HG03460 (cell line): ENCODE data around the gene HES3.
"Not testable (repeated sequence)": the region's sequence is repeated elsewhere in the genome, so short reads cannot be mapped to it uniquely, and the experiment has no call there.

ENCODE experiments used
- ATAC-seq: cut with Tn5 transposase; IDR thresholded peaks from one replicate; pipeline ENCODE4 v1.9.1; 2021; ENCODE audit not compliant: unreplicated experiment

The HES3 gene

DNA sequence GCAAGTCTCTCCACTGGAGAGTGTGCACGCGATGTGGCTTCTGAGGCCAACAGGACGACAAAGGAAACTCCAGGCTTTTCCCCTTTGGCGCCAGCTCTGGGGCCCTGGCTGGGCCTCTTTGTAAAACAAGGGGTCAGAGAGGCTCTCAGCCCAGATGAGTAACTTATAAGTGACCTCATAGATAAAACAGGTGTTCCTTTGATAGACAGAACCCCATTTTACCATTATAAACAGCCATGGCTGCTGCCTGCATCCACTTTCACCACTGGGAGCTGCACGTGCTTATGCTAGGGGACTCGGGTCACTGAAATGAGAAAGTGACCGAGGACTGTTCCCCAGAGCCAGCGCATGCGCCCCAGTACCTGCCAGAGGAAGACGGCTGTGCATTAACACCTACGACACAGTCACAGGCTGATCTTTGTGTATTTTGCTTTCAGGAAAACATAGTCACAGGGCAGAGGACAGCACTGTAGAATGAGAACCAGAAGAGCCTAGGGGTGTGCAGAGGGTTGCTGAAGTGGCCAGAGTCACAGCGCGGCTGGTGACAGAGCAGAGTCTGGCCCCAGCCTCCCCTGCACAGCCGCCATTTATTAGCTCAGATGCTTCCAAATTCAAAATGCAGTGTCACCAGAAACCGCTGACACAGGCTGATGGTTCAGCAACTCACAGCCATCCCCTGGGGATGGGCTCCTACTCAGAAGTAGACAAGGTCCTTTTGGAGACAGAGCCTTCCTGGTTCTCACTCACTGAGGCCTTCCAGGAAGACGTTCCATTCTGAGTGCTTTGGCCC lies 25.4 kb upstream of the HES3 start:
- ATAC-seq, result no peak

DNA sequence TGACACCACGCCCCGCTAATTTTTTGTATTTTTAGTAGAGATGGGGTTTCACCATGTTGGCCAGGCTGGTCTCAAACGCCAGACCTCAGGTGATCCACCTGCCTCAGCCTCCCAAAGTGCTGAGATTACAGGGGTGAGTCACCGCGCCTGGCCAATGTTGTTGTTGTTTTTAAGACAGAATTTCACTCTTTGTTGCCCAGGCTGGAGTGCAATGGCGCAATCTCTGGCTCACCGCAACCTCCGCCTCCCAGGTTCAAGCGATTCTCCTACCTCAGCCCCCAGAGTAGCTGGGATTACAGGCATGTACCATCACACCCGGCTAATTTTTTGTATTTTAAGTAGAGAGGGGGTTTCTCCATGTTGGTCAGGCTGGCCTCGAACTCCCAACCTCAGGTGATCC lies 24.3 kb upstream of the HES3 start:
- not testable (repeated sequence) for ATAC-seq

DNA sequence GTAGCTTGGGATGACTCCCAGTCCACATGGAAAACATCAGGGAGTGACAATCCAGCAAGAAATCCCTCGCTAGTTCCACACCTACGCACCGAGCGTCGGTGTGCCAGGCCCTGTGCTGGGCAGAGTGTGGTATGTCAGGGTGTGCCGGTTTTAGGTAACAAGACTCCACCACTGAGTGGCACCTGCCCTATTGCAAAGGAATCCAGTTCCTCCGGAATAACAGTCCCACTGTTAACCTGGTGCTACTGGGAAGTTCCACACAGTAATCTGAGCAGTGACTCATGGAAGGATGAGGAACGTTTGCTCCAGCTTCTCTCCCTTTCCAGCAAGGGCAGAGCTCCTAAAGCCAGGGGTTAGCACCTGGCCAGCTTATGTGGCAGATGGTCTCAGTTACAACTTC lies 23.7 kb upstream of the HES3 start:
- ATAC-seq, result no peak

DNA sequence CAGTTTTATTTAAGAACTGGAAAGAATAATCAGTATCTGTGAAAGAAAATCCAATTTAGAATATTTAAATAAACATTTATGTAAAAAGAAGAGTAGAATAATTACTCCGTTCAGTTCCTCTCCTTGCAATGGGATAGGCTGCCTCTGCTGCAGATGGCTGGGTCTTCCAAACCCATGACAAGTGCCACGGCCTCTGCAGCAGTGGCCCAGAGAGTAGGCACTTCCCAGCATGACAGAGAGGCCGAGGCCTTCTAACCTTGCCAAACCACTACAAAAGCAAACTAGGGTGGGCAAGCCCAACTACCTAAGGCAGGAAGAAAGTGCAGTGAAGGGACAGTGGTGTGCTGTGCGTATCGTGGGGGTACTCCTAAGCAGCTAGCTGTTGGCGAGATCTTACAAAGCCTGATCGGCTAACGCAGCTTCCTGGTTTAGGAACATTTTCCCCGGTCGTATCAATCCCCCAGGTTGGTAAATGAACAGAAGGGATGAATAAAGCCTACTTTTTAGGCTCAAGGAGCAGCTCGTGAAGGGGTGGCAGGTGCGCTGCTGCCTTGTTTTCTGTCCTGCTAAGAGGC lies 22.7 kb upstream of the HES3 start:
- no peak for ATAC-seq

DNA sequence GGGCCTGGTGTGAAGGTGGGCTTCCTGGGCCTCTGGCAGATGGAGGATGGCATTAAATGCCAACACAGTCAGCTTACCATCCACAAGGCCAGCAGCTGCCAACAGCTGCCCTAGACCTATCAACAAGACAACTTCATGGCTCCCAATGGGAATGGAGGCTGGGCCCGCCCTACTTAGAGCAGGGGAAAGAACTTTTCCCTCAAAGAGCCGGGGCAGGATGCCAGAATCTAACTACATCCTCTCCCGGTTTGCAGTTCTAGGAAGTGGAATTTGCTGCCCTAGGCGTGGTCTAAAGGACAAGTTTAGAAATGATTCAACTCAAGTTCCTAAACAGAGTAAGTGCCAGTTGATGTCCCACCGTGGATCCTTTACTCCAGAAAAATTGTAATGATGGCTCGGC lies 21.3 kb upstream of the HES3 start:
- ATAC-seq, result no peak

DNA sequence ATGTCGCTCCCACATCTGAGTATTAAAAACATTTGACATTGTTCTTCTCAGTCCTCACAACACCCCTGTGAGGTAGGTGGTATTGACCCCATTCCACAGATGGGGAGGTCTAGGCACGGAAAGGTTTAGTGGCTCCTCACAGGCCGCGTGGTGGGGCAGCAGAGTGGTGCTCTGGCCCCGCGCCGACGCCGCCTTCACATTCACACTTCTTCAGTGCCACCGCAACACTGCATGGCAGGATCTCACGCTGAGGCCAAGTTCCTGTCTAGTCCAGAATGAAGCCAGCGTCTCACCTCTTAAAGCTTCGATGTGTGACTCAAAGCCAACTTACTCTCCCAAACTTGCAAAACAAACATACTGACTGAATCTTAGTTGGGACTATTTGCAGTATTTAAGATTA lies 20.4 kb upstream of the HES3 start:
- ATAC-seq, result no peak

DNA sequence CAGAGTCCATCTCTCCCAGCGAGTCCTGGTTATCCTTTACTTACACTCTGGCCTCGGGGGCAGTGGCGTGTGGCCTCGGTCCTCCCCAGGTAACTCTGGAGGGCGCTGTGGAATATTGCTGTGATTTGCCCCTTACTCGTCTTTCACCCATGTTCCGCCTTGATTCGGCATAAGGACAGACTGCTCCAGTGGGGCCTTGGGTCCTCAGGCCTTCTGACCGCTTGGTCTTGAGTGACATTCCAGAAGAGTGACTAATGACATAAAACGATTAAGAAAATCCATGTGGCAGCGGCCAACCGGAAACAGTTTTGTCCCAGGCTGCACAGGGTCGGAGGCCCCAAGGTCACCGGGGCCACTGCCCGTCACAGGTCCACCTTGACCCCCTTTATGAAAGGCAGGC lies 19.3 kb upstream of the HES3 start:
- ATAC-seq, result no peak

DNA sequence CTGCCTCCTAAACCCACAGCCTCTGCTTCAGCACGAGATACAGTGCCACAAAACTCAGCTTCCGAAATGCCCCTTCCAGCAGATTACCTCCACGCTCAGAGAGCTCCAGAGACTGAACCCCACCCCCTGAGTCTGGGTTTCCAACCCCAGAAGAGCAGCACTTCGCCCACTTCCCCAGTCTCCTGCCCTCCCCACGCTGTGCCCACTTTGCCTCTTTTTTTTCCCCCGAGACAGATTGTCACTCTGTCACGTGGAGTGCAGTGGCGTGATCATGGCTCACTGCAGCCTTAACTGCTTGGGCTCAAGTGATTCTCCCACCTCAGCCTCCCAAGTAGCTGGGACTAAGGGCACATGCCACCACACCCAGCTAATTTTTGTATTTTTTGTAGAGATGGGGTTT lies 18.3 kb upstream of the HES3 start:
- no peak for ATAC-seq

DNA sequence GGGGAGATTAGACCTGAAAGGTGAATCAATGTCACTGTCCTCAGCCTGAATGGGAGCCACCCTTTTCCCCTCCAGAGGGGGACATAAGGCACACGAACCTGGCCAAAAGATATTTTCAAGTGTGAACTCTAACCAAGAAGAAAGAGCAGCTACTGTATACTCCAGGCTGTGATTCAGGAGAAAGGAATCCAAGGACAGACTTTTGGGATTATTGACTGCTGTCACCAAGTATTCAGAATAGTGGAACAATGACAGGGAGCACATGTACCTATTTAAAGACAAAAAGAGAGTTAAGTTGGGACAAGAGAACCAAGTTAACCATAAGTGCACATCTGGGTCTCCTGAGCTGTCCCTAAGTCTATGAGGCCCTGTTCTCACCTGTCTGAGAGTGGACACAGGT lies 10.6 kb upstream of the HES3 start:
- no peak for ATAC-seq

DNA sequence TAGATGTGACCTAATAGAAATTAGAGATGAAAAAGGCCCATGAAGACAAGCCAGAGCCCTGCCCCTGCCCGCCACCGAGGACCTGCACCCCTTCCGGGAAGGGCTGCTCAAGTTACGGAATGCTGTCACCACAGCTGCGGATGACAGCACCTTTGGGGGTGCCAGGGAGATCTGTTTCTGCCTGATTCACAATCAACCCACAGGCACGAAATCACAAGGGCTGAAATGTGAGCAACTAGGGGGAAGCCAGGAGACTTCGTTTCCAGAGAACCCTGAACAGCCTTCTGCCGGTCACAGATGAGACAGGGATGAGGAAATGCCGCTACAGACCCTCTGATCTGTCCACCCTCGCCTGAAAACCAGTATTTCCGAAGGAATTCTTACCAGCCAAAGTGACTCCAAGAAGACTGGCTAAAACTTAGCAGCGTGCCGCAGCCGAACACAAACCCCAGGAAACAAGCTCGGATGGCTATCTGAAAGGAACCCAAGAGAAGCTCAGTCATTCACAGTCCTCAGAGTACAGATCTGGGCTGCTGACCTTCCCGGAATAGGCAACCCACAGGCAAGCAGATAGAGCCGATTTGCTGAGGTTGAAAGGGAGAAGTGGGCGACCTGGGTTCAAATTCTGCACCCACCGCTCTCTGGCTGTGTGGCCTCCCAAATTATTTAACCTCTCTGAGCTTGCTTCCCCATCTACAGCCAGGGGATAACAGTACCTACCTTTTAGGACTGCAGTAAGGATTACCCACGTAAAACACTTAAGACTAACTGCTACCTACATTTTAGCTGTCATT lies 9.3 kb upstream of the HES3 start:
- no peak for ATAC-seq

DNA sequence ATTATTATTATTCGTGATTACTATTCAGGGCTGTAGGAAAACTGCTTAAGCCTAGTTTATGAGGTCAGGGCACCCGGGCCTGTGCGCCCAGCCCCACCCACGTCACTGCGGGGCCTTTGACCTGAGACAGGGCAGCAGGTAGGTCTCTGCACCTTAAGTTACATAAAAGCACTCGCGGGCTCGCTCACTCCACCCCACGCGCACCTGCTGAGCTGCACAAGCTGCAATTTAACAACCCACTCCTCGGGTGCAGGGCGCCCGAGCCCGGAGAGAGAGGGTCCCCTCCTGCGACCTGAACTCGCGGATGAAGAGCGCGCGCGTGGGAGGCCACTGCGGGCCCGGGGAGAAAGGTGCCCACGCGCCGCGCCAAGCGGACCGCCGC lies 8.7 kb upstream of the HES3 start:
- ATAC-seq, result no peak

DNA sequence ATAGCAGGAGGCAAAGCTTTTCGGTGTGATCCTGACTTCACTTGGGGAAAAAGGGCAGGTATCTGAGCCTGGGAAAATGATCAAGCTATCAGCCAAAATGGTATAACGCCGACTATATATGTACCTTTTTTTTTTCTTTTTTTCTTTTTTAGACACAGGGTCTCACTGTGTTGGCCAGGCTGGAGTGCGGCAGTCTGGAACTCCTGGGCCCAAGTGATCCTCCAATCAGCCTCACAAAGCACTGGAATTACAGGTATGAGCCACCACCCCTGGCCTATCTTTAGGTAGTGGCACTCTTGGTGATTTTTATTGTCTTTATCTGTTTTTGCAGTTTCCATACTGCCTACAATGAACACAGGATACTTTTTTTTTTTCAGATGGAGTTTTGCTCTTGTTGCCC lies 6.9 kb upstream of the HES3 start:
- ATAC-seq, result no peak

DNA sequence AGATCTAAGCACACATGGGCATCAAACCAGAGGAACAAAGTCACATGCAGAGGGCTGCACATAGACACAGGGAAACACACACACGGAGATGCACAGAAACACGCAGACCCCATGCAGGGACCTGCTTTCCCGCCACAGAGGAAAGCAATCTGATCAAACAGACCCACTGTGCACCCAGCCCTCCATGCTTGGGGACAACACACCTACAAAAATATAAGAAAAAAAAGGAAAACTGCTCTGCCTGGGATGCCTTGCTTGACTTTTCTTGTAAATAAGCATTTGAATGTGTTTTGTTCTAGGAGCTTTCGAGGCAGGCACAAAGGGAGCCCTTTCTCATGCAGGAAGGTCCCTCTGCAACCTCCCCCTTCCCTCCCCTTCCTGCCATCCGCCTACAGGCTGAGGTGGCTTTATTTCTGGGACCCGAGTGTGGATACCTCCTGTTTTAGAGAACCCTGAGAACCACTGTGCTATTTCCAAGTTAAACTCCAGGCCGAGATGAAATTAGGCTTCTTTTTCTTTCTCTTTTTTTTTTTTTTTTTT lies 4.7 kb upstream of the HES3 start:
- ATAC-seq, result no peak

DNA sequence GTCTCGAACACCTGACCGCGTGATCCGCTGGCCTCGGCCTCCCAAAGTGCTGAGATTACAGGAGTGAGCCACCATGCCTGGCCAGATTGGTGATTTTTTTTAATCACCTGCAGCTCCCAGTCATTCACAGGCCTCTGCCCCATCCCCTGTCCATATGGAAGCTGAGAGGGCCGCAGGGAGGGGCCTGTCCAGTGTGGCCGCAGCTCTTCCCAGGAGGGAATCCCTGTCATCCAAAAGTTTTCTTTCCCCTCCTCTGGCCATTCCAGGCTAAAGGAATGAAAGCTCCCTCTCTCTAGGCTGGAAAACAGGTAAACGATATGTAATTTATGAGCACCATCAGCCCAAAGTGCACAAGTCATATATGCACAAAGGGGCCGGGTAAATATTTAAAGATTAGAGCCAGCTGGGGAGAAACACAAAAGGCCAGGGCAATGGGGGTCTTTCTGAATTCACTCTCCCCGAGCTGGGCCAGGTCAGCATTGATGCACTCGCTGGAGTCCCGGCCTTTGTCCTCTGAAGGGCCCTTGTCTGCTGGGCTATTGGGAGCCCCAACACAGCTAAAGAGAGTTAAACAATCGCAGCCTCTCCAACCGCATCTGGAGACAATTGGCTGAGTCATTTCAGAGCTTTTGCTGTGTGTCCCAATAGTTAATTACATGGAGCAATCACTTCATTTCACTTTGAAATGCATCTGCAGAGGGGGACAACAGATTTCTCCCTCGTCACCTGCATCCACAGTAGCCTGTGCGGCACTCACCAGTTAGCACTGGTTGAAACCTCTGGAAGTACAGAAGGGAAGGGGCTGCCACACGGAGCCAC lies 3.8 kb upstream of the HES3 start:
- no peak for ATAC-seq

DNA sequence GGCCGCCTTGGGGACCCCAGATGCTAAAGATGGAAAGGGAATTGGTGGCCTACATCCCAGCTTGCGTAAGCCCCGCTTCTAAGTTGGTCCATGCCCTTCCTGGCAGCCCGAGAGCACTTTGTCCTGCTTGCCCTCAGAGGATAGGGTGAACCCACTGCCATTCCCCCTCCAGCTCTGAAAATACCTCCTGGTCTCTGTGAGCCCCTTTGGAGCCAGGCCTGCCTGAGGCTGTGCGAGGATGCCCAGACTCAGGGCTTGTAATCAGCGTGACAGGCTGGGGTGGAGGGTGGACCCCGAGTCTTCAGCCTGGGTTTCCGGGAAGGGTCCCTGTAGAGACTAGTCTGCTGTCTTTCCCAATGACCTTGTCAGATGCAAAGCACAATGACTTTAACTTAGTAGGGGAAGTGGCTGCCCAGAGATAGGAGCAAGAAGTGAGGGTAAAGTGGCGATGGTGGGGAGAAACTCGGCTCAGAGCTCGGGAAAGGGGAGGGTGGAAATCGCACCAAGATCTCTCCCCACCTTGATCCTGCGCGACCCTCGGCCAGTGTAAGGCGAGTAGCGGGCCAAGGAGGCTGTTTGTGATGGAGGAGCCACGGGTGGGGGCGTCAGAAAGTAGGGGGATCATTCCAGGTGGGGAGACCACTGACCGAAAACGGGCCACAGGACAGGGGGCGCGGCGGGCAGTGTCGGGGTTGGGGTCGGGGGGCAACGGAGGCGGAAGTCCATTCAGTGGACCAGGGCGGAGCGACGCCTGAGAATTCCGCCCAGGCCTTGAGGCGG lies 2.7 kb upstream of the HES3 start:
- no peak for ATAC-seq

DNA sequence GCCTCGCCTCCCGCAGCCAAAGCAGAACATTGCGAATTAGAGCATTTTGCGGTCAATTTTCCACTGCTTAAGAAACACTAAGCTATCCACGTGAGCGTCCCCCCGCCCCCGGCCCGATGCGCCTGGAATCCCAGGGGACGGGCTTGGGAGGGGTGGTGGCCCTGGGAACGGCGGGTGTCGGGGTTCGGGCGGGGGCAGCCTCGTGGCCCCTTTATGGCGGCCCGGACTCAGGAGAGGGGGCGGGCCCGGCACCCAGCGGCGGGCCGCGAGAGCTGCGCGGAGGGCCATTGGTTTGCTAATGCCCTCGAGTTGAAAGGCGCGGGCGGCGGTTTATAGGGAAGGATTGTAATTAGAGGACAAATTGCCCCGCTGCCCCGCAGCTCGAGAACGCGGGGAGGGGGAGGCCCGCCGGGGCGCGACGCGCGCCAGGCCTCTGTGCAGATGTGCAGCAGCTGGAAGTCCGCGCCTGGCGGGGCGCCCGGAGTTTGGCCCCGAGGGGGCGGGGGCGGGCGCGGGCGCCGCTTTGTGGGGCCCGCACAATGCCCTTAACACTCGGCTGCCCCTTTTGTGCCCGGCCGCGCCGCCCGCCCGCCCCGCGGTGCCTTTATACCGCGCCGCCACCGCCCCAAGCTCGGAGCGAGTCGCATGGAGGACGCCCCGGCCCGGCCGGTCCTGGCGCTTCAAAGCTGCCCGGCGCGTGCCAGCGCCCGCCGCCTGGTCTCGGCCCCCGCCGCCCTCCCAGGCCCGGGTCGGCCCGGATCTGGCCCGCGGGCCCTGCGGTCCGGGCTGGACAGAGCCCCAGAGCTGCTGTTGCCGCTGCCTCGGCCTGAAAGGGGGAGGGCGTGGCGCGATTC lies 1.9 kb upstream of the HES3 start:
- ATAC-seq, result no peak

DNA sequence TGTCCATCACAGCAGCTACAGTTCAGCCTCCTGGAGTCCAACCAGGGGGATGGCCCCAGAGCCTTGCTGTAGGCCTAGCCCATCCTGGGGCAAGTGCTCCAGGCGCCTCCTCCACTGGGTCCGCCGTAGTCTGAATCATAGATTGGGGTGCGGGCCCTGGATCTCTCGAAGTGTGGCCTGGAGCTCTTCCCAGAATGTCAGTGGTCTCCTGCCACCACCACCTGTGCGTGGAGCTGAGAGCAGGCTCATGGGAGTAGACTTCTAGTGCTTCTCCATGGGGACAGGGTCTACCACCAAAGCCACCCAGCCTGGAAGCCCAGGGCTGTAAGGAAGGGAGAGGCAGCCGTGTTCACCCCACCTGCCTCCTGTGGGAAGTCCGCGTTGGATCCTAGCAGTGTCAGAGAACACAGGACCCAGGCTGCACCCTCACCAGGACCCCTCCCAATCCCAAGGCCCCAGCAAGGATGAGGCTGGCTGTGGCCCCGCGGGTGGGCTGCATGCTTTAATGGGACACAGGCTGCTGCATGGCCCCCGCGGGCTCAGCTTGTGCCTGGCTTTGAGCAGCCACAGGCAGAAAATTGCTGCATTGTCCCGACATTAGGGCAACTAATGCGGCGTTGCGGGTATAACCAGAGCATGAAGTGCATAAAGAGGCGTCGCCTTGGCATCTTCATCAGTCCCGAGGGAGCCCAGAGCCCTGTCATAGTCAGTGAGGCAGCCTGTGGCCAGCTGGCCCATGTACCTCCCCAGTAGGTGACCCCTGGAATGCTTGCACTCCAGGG lies 735 bp upstream of the HES3 start:
- no peak for ATAC-seq

DNA sequence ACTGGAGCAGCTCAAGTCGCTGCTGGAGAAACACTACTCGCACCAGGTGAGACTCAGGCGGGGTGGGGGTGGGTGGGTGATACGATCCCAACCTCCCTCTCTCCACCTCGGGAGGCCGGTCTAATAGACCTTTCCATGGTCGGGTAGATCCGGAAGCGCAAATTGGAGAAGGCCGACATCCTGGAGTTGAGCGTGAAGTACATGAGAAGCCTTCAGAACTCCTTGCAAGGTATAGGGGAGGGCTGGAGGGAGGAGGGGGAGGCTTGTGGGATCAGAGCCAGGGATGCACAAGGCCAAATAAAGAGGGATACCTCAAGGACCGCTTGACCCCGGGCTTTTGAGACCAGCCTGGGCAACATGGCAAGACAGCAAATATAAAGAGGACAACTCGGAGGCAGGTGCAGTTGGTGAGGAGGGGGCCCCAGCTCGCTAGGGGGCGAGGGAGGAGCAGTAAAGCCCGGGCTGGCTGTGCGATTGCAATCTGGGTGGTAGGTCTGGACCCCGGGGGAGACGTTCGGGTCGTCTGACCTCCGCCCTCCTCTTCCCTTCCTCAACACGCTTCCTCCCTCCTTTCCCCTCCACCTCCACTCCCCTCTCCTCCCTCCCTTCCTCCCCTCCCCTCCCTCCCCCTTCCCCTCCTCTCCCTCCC lies 546 bp downstream of the HES3 start:
- ATAC-seq, result no peak
